DND-41 (cell line): ENCODE results near the gene STK32C.
"Not testable (repeated sequence)": the region's sequence is repeated elsewhere in the genome, so short reads cannot be mapped to it uniquely, and the experiment has no call there.

Experiments
- ATAC-seq: fragments of 200-7000 bp; cut with Tn5 transposase; 3 replicates; pipeline ENCODE4 v1.9.1; 2021; ENCODE audit warnings: low read depth; ENCODE audit not compliant: insufficient read depth
- DNase-seq: peaks from one replicate; pipeline ENCODE4 v3.0.0-alpha.2; 2020
- H2AFZ ChIP-seq: 2 replicates; pipeline ENCODE4 v1.6.0; 2012; ENCODE audit warnings: low read depth, low read length
- H3K27ac ChIP-seq: 2 replicates; pipeline ENCODE4 v1.5.1; 2012; ENCODE audit warnings: low read length, inconsistent platforms
- H3K27me3 ChIP-seq: fragments of 200-600 bp; sonication (generic); 2 replicates; pipeline ENCODE4 v1.6.0; 2012; ENCODE audit warnings: low read length, mild to moderate bottlenecking, inconsistent platforms; ENCODE audit not compliant: insufficient read depth, poor library complexity
- H3K36me3 ChIP-seq: 2 replicates; pipeline ENCODE4 v1.5.1; 2012; ENCODE audit warnings: low read length, inconsistent platforms; ENCODE audit not compliant: insufficient read depth
- H3K4me1 ChIP-seq: 2 replicates; pipeline ENCODE4 v1.5.1; 2012; ENCODE audit warnings: mild to moderate bottlenecking, low read length; ENCODE audit not compliant: insufficient read depth
- H3K4me2 ChIP-seq: 2 replicates; pipeline ENCODE4 v1.6.0; 2012; ENCODE audit warnings: mild to moderate bottlenecking, moderate library complexity, low read length, inconsistent platforms; ENCODE audit not compliant: insufficient read depth
- H3K4me3 ChIP-seq, 2 experiments: fragments of 200-600 bp in 1 of 2; shearing (Covaris generic) in 1 of 2; 2 replicates each; pipeline ENCODE4 v1.5.1; 2012 to 2016; ENCODE audit warnings: inconsistent platforms in 2 of 2, low read length in 2 of 2, mild to moderate bottlenecking in 2 of 2, low read depth in 1 of 2, moderate library complexity in 1 of 2
- H3K79me2 ChIP-seq: 2 replicates; pipeline ENCODE4 v1.6.0; 2012; ENCODE audit warnings: low read length, inconsistent platforms; ENCODE audit not compliant: insufficient read depth
- H3K9ac ChIP-seq: 2 replicates; pipeline ENCODE4 v1.6.0; 2012; ENCODE audit warnings: low read depth, mild to moderate bottlenecking, inconsistent platforms, low read length, moderate library complexity
- H3K9me3 ChIP-seq: 2 replicates; pipeline ENCODE4 v1.5.1; 2012; ENCODE audit warnings: low read length, moderate library complexity, mild to moderate bottlenecking, inconsistent platforms; ENCODE audit not compliant: insufficient read depth, severe bottlenecking
- H4K20me1 ChIP-seq: 2 replicates; pipeline ENCODE4 v1.6.0; 2012; ENCODE audit warnings: low read length; ENCODE audit not compliant: insufficient read depth
- EZH2 ChIP-seq: IDR thresholded peaks from 3 replicates; pipeline ENCODE4 v1.6.1; 2012; ENCODE audit warnings: borderline replicate concordance, low read depth, mild to moderate bottlenecking, moderate library complexity, low read length, inconsistent platforms; ENCODE audit not compliant: severe bottlenecking
- TF ChIP-seq, protein P1 (sequence below): IDR thresholded peaks from 2 replicates; pipeline ENCODE4 v1.5.1; 2012; ENCODE audit warnings: borderline replicate concordance, low read length, moderate library complexity, mild to moderate bottlenecking; ENCODE audit not compliant: poor library complexity, severe bottlenecking; ENCODE audit errors: extremely low read depth

Gene STK32C

DNA sequence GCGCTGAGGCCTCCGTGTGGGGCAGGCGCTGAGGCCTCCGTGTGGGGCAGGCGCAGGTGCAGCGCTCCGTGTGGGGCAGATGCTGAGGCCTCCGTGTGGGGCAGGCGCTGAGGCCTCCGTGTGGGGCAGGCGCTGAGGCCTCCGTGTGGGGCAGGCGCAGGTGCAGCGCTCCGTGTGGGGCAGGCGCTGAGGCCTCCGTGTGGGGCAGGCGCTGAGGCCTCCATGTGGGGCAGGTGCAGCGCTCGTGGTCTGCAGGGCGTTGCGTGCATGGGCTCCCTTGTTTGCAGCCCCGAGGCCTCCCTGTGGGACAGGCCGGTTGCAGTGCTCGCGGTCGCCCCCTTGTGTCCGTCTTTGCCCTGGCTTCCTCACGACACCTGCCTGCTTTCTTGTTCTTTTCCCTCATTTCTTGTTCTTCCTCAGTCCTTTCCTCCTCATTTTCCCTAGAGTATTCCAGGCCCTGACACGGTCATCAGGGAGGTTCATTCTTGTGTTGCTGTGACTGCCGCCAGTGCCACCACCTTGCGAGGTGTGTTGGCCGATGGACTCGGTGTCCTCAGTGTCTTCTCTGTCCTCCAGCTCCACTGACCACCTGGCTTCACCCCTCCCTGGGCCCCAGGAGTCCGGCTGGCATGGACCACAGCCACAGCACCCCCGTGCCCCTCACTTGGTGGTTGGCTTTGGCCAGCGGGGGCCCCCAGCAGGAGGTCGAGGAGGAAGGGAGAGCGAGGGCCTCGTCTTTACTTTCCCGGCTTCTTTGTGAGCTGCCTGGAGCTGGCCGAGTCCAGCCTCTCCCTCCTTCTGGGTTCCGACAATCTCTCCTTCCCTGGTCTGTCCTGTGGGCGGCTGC lies 44.9 kb upstream of the STK32C start:
- H3K4me1 ChIP-seq, H3K9ac ChIP-seq, H3K79me2 ChIP-seq, H3K27ac ChIP-seq, H3K36me3 ChIP-seq, H3K4me2 ChIP-seq, H3K4me3 ChIP-seq, H3K9me3 ChIP-seq, H4K20me1 ChIP-seq, H3K27me3 ChIP-seq, H2AFZ ChIP-seq: not testable (repeated sequence)
- peak; percentile 56 for DNase-seq
- TF ChIP-seq, protein P1, sequence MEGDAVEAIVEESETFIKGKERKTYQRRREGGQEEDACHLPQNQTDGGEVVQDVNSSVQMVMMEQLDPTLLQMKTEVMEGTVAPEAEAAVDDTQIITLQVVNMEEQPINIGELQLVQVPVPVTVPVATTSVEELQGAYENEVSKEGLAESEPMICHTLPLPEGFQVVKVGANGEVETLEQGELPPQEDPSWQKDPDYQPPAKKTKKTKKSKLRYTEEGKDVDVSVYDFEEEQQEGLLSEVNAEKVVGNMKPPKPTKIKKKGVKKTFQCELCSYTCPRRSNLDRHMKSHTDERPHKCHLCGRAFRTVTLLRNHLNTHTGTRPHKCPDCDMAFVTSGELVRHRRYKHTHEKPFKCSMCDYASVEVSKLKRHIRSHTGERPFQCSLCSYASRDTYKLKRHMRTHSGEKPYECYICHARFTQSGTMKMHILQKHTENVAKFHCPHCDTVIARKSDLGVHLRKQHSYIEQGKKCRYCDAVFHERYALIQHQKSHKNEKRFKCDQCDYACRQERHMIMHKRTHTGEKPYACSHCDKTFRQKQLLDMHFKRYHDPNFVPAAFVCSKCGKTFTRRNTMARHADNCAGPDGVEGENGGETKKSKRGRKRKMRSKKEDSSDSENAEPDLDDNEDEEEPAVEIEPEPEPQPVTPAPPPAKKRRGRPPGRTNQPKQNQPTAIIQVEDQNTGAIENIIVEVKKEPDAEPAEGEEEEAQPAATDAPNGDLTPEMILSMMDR, result peak; percentile 75
- ATAC-seq, result peak; percentile 76

DNA sequence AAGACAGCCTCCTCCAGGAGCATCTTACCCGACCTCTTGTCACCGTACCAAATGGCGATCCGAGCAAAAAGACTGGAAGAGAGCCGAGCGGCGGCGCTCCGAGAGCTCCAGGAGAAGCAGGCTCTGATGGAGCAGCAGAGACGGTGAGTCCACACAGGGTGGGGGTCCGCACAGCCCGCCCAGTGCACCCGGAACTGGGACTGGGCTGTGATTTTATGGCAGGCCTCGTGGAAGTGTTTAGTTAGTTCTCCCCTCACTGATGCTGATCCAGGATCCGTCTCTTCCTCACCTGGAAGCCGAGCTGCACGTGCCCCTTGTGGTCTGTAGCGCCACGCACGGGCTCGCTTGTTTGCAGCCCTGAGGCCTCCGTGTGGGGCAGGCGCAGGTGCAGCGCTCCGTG lies 43.9 kb upstream of the STK32C start:
- no peaks in the 10 kb centered on the region for H3K9me3 ChIP-seq
- ATAC-seq, result no peak
- H3K4me1 ChIP-seq, result no peaks in the 10 kb centered on the region
- peaks cover 5% of the 10 kb centered on the region; the same call in 1 of the 2 replicates for H3K36me3 ChIP-seq
- no peaks in the 10 kb centered on the region for H3K27me3 ChIP-seq
- H3K27ac ChIP-seq, result no peak overlapping the region
- no peak overlapping the region for H3K4me3 ChIP-seq
- H4K20me1 ChIP-seq, result no peaks in the 10 kb centered on the region; the same call in 1 of the 2 replicates
- TF ChIP-seq, protein P1, result no peak
- TF ChIP-seq EZH2, result no peak
- no peak overlapping the region for H3K4me2 ChIP-seq
- no peak overlapping the region for H3K9ac ChIP-seq
- H2AFZ ChIP-seq, result no peak overlapping the region
- H3K79me2 ChIP-seq, result no peaks in the 10 kb centered on the region
- no peak for DNase-seq

DNA sequence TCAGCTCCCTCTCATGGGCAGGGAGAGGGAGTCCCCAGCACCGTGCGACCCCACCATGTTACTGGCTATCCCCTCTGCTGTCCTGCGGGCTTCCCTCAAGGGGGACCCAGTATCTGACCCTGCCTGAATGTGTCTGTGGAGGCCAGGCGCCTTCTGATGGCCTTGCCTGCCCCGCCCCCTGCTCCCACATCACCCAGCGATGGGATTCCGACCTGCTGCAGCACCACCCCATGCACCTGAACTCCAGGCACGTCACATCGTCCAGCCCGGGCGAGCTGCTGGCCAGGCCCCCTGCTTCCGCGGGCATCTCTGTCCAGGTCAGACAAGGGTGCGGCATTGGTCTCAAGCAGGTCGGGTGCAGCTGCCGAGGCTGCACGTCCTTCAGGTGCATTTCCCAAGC lies 43.2 kb upstream of the STK32C start:
- Histone ChIP-seq H3K9ac (no peak overlapping the region), H2AFZ (no peak overlapping the region), H3K4me1 (no peaks in the 10 kb centered on the region), H3K27me3 (no peaks in the 10 kb centered on the region), H3K4me3 (no peak overlapping the region), H3K27ac (no peak overlapping the region), H4K20me1 (no peaks in the 10 kb centered on the region; the same call in 1 of the 2 replicates), H3K36me3 (peaks cover 5% of the 10 kb centered on the region; the same call in 1 of the 2 replicates), H3K9me3 (no peaks in the 10 kb centered on the region), H3K4me2 (no peak overlapping the region), H3K79me2 (no peaks in the 10 kb centered on the region)
- ATAC-seq (no peak), DNase-seq (no peak)
- TF ChIP-seq, protein P1, result no peak
- TF ChIP-seq EZH2, result no peak
